ENCODE data around the gene ABCA7. TPM values are rescaled to one million over a fixed set of nuclear protein-coding genes. Genes with fewer than 3 reads are reported as not detected.
"Not testable (repeated sequence)": the region's sequence is repeated elsewhere in the genome, so short reads cannot be mapped to it uniquely, and the experiment has no call there.

Gene ABCA7
- total RNA-seq, 1 experiment from 2014 or later = 0.82 TPM

DNA sequence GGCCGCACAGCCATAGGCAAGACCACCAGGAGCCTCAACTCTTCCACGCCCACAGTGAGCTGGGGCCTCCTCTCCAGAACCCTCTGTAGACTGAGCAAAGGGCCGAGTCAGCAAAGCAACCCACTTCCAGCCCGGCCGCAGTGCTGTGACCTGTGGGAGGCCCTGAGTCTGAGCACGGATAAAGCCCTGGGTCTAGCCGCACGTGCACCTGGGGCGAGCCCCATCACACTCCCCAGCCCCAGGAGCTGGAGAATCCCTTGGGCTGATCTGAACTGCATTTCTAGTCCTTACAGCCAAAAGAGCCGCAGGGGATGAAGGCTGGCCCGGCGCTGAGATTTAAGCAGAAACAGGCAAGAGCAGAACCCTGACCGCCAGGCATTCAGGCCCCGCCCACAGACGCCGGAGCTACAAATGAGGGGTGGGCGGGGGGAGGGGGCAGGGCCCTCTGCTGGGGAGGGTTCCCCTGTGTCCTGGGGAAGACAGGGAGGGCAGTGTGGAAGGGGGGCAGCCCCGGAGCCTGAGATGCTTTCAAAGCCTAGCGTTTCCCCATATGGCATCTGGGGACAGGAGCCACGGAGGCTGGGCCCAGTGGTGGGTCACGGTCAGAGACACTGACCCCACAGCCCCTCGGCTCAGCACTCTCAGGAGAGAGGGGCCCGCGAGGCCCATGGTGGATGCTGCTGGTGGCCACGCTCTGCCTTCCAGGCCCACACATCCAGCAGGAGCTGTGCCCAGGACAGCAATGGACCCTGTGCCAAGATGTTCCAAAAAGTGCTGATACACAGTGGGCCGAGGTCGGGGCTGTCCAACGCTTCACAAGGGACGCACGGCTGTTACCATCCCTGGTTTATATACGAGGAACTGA, 23.9 kb upstream of the ABCA7 start:
- H3K4me3 ChIP-seq = no peak overlapping the region
- H3K36me3 ChIP-seq = peaks cover 82% of the 10 kb centered on the region
- H3K27me3 ChIP-seq (replicated peaks) = no peaks in the 10 kb centered on the region
- 0 out of 2 replicates have a peak overlapping the region, but pooled peaks have one; percentile 37 for H3K27ac ChIP-seq
- DNase-seq (ENCODE audit: low read depth in 1 of 2, low spot score in 2 of 2) = no peak
- H3K9me3 ChIP-seq (replicated peaks) = no peaks in the 10 kb centered on the region; the same call in 1 of the 2 replicates
- peaks cover 40% of the 10 kb centered on the region for H3K4me1 ChIP-seq (replicated peaks)

DNA sequence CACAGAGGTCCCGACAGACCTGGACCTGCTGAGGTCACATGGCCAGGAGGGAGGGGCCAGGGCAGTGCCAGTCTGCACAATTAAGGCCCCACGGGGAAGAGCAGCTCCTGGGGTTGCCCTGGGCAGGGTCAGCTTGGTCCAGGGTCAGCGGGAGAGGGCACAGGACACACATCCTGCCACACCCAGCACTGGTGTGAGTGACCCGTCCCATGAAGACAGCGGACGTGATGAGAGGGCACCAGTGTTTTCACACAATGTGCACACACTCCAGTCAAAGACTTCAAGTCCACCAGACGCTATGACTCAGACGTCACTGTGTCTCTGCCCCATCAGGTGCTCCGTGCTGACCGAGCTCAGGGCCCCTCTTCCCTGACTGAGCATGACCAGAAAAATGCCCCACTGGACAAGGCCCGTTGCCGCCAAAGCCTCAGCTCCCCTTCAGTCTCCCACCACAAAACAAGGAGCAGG, 23.2 kb upstream of the ABCA7 start:
- peak; percentile 42 to 70 for DNase-seq (ENCODE audit: low read depth in 1 of 2, low spot score in 2 of 2)
- Histone ChIP-seq H3K27ac (0 out of 2 replicates have a peak overlapping the region, but pooled peaks have one; percentile 37), H3K4me3 (no peak overlapping the region)

DNA sequence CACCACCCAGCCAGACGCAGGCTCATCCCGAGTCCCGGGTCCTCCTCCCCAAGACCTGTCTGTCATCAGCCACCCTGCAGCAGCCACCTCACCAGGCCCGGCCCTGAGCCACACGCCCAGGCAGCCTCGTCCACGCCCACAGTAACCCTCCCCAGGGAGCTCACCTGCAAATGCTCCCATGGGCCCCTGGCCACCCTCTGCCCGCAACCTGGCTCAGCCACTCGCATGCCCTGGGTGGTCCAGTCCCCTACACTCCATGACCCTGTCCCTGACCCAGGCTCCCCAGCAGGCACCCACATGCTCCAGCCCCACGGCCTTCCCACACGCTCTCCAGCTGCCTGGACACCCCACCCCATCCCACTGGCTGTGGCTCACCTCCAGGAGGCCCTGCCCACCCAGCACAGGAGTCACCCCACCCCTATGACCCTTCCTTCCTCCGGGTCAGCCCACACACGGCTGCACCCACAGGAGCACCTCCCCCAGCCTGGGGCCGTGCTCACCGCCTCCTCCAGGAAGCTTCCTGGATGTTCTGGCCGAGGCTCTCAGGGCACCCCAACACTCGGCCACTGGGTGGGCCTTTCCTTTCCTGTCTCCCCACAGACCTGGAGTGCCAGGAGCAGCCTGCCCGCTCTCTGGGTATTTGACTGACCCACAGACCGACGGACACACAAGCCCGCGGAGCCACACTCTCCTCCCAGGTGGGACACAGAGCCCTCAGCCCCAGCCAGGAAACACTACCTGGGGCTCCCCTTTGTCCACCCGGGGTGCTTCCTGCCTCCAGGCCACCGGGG, 22.6 kb upstream of the ABCA7 start:
- no peak overlapping the region for H3K4me3 ChIP-seq
- H3K9me3 ChIP-seq (replicated peaks) = no peaks in the 10 kb centered on the region; the same call in 1 of the 2 replicates
- peaks cover 43% of the 10 kb centered on the region for H3K4me1 ChIP-seq (replicated peaks)
- DNase-seq (ENCODE audit: low read depth in 1 of 2, low spot score in 2 of 2) = no peak
- no peaks in the 10 kb centered on the region for H3K27me3 ChIP-seq (replicated peaks)
- H3K27ac ChIP-seq = no peak overlapping the region
- peaks cover 74% of the 10 kb centered on the region for H3K36me3 ChIP-seq

More for the DNA sequence above, 23.2 kb upstream of the ABCA7 start:
- no peaks in the 10 kb centered on the region; the same call in 1 of the 2 replicates for H3K9me3 ChIP-seq (replicated peaks)
- peaks cover 80% of the 10 kb centered on the region for H3K36me3 ChIP-seq
- no peaks in the 10 kb centered on the region for H3K27me3 ChIP-seq (replicated peaks)
- H3K4me1 ChIP-seq (replicated peaks) = peaks cover 41% of the 10 kb centered on the region

DNA sequence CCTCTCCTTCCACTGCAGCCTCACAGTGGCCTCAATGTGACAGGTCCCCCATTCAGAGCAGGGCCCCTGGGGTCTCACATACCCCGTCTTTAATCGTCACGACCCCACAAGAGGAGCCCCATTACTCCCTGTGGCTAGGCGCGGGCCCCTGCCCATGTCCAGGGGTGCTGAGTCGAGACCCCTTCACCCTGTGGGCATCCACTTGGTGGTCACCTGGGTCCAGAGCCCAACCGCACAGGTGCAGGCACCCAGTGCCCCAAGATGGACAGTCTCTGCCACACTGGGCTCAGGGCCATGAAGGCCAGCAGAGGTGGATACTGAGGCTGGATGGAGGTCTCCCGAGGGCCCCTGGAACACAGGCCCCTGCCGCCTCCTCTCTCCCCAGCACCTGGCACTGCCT, 22.0 kb upstream of the ABCA7 start:
- H3K27ac ChIP-seq = no peak overlapping the region
- no peak overlapping the region for H3K4me3 ChIP-seq
- H3K27me3 ChIP-seq (replicated peaks) = no peaks in the 10 kb centered on the region

DNA sequence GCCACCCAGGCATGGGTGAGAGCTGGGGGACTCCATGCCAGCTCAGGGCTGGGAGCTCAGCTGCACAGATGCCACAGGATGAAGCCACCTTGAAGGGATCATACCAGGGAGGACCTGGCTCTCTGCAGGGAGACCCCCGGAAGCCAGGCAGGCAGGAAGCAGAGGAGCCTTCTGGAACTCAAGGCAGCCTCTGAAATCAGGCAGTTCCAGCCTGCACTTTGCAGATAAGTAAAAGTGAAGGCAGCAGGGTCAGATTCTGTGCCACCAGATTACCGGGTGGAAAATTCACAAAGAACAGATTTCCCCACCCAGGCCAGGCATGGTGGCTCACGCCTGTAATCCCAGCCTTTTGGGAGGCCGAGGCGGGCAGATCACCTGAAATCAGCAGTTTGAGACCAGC, 21.5 kb upstream of the ABCA7 start:
- H3K27ac ChIP-seq = no peak overlapping the region
- no peaks in the 10 kb centered on the region for H3K27me3 ChIP-seq (replicated peaks)
- no peak overlapping the region for H3K4me3 ChIP-seq
- peaks cover 43% of the 10 kb centered on the region for H3K4me1 ChIP-seq (replicated peaks)
- H3K9me3 ChIP-seq (replicated peaks) = no peaks in the 10 kb centered on the region; the same call in 1 of the 2 replicates
- DNase-seq (ENCODE audit: low read depth in 1 of 2, low spot score in 2 of 2) = no peak
- peaks cover 64% of the 10 kb centered on the region for H3K36me3 ChIP-seq

More for the DNA sequence above, 22.0 kb upstream of the ABCA7 start:
- no peak for DNase-seq (ENCODE audit: low read depth in 1 of 2, low spot score in 2 of 2)
- H3K9me3 ChIP-seq (replicated peaks) = no peaks in the 10 kb centered on the region; the same call in 1 of the 2 replicates
- H3K4me1 ChIP-seq (replicated peaks) = peaks cover 43% of the 10 kb centered on the region
- H3K36me3 ChIP-seq = peaks cover 69% of the 10 kb centered on the region

DNA sequence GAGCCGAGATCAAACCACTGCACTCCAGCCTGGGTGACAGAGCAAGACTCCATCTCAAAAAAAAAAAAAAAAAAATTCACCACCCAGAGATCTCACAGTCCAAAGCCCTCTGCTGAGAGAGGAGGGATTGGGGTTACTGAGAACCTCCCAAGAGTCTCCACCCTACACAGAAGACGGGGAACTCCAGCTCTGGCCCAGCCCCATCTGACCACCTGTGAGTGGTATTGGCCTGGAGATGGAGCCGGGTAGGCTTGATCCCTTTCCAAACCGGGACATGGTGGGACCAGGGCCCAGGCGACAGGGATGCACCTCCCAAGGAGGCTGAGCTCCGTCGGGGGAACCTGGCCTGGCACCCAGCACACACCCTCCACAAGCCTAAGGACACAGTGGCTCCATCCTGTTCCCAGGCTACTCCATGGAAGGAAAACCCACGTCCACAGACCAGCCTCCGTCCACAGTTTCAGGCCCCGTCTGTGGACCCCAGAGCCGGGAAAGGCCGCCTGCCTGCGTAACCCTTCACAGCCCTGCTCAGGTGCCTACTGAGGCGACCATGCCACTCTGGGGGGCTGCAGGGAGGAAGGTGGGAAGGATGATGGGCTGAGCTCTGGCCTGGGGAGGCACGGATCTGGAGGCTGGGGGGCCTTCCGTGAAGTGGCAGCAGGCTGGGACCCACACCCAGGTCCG, 20.8 kb upstream of the ABCA7 start:
- H3K9me3 ChIP-seq (replicated peaks) = no peaks in the 10 kb centered on the region; the same call in 1 of the 2 replicates
- no peak overlapping the region for H3K27ac ChIP-seq
- H3K27me3 ChIP-seq (replicated peaks) = no peaks in the 10 kb centered on the region
- DNase-seq (ENCODE audit: low read depth in 1 of 2, low spot score in 2 of 2) = no peak
- H3K4me3 ChIP-seq = peak overlapping the region; percentile 95; the same call in 1 of the 2 replicates
- H3K36me3 ChIP-seq = peaks cover 58% of the 10 kb centered on the region
- peaks cover 43% of the 10 kb centered on the region for H3K4me1 ChIP-seq (replicated peaks)

DNA sequence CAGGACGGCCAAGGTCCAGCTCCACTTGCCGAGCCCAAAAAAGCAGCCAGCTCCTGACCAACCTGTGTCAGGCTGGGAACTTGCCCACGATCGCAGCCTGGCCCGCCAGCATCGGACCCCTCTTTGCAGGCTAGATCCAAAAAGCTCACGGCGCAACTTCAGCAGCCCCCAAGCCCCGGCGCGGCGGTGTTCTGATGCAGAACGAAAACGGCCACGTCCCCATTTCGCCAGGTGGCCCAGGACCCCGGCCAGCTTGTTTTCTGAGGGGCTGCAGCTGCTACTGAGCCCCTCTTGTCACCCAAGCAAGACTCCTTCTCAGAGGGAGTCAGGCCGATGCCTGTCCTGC, 20.3 kb upstream of the ABCA7 start:
- no peak overlapping the region for H3K27ac ChIP-seq
- DNase-seq (ENCODE audit: low read depth in 1 of 2, low spot score in 2 of 2) = no peak

DNA sequence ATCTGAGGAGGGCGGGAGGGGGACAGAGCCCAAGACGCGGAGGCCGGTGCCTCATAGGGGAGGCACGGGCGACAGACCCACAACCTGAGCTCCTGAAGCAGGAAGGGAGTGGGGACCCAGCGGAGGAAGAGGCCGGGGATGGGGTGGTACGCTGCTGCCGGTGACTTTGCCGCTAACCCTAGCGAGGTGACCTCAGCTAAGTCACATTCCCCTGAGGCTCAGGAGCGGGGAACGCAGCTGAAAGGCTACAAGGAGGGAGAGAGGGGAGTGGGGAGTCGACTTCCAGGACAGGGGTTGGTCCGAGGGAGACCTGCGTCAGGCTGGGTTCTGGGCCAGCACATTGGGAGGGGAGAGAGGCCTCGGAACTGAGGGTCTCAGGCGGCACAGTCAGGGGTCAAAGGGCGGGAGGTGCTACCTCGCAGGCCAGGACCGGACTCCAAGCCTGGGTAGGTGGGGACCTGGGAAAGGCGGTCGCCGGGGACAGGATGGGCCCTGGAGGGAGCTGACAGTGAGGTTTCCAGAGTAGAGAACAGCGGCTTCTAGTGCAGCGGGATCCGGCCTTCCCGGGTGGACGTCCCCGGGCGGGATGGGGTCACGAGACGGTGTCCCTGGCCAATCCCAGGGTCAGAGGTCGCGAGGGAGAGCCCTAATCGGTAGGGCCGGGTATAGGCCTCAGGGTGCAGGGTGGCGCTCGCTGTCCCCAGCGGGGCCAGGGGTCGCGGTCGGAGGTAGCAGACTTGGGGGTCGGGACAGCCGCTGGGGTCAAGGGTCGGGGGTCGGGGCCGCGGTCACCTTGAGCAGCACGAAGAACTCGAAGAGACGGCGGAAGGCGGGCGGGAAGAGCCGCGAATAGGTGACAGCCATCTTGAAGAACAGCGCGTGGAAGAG, 19.7 kb upstream of the ABCA7 start:
- no peak for DNase-seq (ENCODE audit: low read depth in 1 of 2, low spot score in 2 of 2)
- peaks cover 43% of the 10 kb centered on the region for H3K4me1 ChIP-seq (replicated peaks)
- H3K4me3 ChIP-seq = peak overlapping the region; percentile 95
- H3K27ac ChIP-seq = peak overlapping the region; percentile 95
- no peaks in the 10 kb centered on the region; the same call in 1 of the 2 replicates for H3K9me3 ChIP-seq (replicated peaks)
- H3K36me3 ChIP-seq = peaks cover 46% of the 10 kb centered on the region
- H3K27me3 ChIP-seq (replicated peaks) = no peaks in the 10 kb centered on the region

More for the DNA sequence above, 20.3 kb upstream of the ABCA7 start:
- Histone ChIP-seq H3K4me1 (replicated peaks) (peaks cover 43% of the 10 kb centered on the region), H3K4me3 (peak overlapping the region; percentile 95), H3K9me3 (replicated peaks) (no peaks in the 10 kb centered on the region; the same call in 1 of the 2 replicates), H3K27me3 (replicated peaks) (no peaks in the 10 kb centered on the region), H3K36me3 (peaks cover 52% of the 10 kb centered on the region)

DNA sequence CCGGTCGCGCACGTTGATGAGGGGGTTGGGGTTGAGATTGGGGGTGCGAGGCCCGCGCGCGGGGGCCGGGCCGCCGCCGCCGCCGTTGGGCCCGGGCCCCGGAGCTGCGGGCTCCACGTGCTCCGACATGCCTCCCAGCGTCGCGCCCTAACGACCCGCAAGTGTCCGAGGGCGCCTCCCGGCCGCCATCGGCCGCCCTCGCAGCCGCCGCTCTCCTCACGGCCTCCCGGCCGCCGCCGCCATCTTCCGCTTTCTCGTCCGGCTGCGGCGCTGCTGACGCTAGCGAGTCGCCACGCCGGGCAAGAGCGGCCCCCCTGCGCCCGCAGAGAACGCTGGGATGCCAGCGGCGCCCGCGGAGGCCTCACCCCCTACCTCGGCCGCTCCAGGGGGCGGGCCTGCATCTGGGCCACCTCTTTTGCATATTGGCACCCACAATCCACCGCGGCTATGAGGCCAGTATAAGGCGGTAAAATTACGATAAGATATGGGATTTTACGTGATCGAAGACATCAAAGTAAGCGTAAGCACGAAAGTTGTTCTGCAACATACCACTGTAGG, 19.0 kb upstream of the ABCA7 start, which contains the start of gene TMEM259:
Gene TMEM259 (minus strand): TSS at position 256 of the 558 bp plus-strand sequence. CDS start 127 bp downstream, at position 129.
- no peaks in the 10 kb centered on the region; the same call in 1 of the 2 replicates for H3K9me3 ChIP-seq (replicated peaks)
- peak within 1 kb of the TSS; percentile 95 for H3K4me3 ChIP-seq
- peak; percentile 98 to 99 for DNase-seq (ENCODE audit: low read depth in 1 of 2, low spot score in 2 of 2)
- peak within 1 kb of the TSS; percentile 95 for H3K27ac ChIP-seq
- no peaks in the 10 kb centered on the region for H3K27me3 ChIP-seq (replicated peaks)
- H3K36me3 ChIP-seq = peaks cover 40% of the 10 kb centered on the region
- H3K4me1 ChIP-seq (replicated peaks) = peaks cover 48% of the 10 kb centered on the region

DNA sequence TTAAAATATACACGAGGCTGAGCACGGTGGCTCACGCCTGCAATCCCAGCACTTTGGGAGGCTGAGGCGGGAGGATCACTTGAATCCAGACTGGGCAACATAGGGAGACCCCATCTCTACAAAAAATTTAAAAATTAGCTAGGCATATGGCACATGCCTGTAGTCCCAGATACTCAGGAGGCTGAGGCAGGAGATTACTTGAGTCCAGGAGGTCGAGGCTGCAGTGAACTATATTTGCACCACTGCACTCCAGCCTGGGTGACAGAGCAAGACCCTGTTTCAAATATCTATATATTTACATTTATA, 16.1 kb upstream of the ABCA7 start:
- Histone ChIP-seq H3K36me3 (peaks cover 42% of the 10 kb centered on the region), H3K4me1 (replicated peaks) (peaks cover 28% of the 10 kb centered on the region)
- not testable (repeated sequence) for DNase-seq (ENCODE audit: low read depth in 1 of 2, low spot score in 2 of 2); H3K27me3 ChIP-seq (replicated peaks); H3K27ac ChIP-seq; H3K4me3 ChIP-seq; H3K9me3 ChIP-seq (replicated peaks)

DNA sequence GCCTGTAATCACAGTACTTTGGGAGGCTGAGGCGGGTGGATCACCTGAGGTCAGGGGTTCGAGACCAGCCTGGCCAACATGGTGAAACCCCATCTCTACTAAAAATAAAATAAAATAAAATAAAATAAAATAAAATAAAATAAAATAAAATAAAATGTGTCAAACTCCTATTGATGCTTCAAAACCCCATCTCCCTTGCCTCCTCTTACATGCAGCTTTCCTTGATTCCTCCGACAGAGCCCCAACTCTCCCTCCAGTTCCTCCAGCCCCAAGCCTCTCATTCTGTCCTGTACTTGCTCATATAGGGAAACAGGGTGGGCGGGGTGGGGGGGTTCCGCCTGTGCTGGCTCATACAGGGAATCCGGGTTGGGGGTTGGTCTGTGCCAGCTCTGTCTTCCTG, 14.8 kb upstream of the ABCA7 start:
- Histone ChIP-seq H3K36me3 (peaks cover 36% of the 10 kb centered on the region), H3K4me1 (replicated peaks) (peaks cover 23% of the 10 kb centered on the region)
- H3K27ac ChIP-seq; DNase-seq (ENCODE audit: low read depth in 1 of 2, low spot score in 2 of 2); H3K9me3 ChIP-seq (replicated peaks); H3K27me3 ChIP-seq (replicated peaks); H3K4me3 ChIP-seq: not testable (repeated sequence)

DNA sequence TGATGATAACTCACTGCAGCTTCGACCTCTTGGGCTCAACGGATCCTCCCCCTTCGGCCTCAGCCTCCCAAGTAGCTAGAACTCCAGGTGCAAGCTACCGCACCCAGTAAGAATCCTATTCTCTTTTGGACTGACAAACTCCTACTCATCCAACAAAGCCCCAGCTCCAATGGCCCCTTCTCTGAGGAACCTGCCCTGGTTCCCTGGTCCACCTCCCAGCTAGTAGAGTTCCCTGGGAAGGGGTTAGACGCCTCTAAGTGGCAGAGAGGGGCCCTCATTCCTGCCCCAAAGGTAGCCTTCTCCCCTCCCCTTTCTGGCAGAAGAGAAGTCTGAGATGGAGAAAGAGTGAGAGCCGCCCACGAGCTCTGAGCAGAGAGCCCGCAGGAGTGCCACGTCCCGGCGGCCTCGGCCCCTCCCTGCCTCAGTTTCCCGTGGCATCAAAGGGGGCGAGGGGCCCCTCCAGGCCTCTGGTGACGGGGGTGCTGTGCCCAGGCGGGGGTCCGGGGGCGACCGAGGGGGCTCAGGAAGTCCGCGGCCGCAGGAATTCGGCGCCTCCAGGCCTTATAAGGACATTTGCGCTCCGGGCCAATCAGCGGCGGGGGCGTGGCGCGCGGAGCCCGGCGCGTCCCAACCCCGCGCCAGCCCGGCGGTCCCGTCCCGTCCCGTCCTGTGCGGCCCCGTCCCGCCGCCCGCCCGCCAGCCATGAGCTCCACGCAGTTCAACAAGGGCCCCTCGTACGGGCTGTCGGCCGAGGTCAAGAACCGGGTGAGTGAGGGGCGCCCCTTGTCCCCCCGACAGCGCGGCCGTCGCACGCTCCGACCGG, 13.7 kb upstream of the ABCA7 start, which contains the start of gene CNN2:
Gene CNN2 (plus strand): TSS at position 649 of the 823 bp plus-strand sequence. CDS start 54 bp downstream, at position 703.
- peak; percentile 72 to 84 for DNase-seq (ENCODE audit: low read depth in 1 of 2, low spot score in 2 of 2)
- H3K4me1 ChIP-seq (replicated peaks) = peaks cover 25% of the 10 kb centered on the region

More for the DNA sequence above, 13.7 kb upstream of the ABCA7 start, which contains the start of gene CNN2:
- no peaks in the 10 kb centered on the region for H3K9me3 ChIP-seq (replicated peaks)
- no peaks in the 10 kb centered on the region for H3K27me3 ChIP-seq (replicated peaks)
- H3K36me3 ChIP-seq = peaks cover 37% of the 10 kb centered on the region
- H3K27ac ChIP-seq = peak within 1 kb of the TSS; percentile 95
- H3K4me3 ChIP-seq = peak within 1 kb of the TSS; percentile 98

All from SJSA1 (cell line).